Ovary (tissue), 9 donors: ENCODE data around the gene CACNG6. TPM values are rescaled to one million over a fixed set of nuclear protein-coding genes. Genes with fewer than 3 reads are reported as not detected.

Experiments
- DNase-seq, 5 donors: peaks; one replicate each; pipeline ENCODE4 v3.0.0-alpha.2; 2019 to 2020
- H3K27ac ChIP-seq, 2 donors: fragments of 200-600 bp; one replicate each; pipeline versions ENCODE4 v1.5.1 to v1.8.0; 2019 to 2022
- H3K27me3 ChIP-seq: fragments of 200-600 bp; one replicate; pipeline ENCODE4 v1.8.0; 2022
- H3K36me3 ChIP-seq: fragments of 200-600 bp; sonication (generic); one replicate; pipeline ENCODE4 v1.5.1; 2019
- H3K4me1 ChIP-seq: one replicate; pipeline ENCODE4 v1.8.1; 2013; ENCODE audit warnings: mild to moderate bottlenecking, moderate library complexity; ENCODE audit not compliant: insufficient read depth
- H3K4me3 ChIP-seq: fragments of 200-600 bp; sonication (generic); one replicate; pipeline ENCODE4 v1.5.1; 2017
- H3K9me3 ChIP-seq, 2 donors: fragments of 200-600 bp in 1 of 2; sonication (generic) in 1 of 2; one replicate each; pipeline versions ENCODE4 v1.5.1 to v1.8.1; 2013 to 2019; ENCODE audit warnings: mild to moderate bottlenecking in 1 of 2, moderate library complexity in 1 of 2
- EP300 ChIP-seq: sonication (generic); formaldehyde crosslinking; IDR thresholded peaks from one replicate; pipeline ENCODE4 v1.6.1; 2017; ENCODE audit warnings: antibody characterized with exemption
- POLR2A ChIP-seq: fragments of 450-650 bp; IDR thresholded peaks from one replicate; pipeline ENCODE4 v1.6.1; 2017; ENCODE audit warnings: antibody characterized with exemption, mild to moderate bottlenecking, moderate library complexity
- WGBS, 3 donors: extraction: QIAGEN DNeasy Blood & Tissue Kit in 1 of 3; methylation state at CpG; one replicate each; pipeline versions ENCODE4 v1.1.5 to v1.1.7; 2013 to 2017; 5-methylcytosine and 5-hydroxymethylcytosine counted together
- intact Hi-C, 4 donors: fragments of 100-400 bp; cut with DNase I; formaldehyde crosslinking; loops; one replicate each; pipeline versions ENCODE4 v1.11.0 to v1.15.1; 2022 to 2023
- polyA plus RNA-seq, 2 donors: library from polyadenylated mRNA; stranded (reverse); fragments of 200-250 nt in 1 of 2; fragments of 350-450 nt in 1 of 2; fragmentation: Illumina TruSeq in 1 of 2; extraction: RNeasy Lipid Tissue Mini Kit (QIAGEN cat#74804) in 1 of 2; gene quantifications; one replicate each; pipeline ENCODE4 v1.2.3, GENCODE V29; 2013 to 2014
- total RNA-seq, 7 donors: library from RNA; depleted of rRNA in 2 of 7; stranded (reverse); fragments of >200 nt in 2 of 7; fragmentation: NEBNext Ultra II Directional in 3 of 7; extraction: Animal tissue kit (Norgen Biotek cat#: 25700) in 3 of 7; gene quantifications; one replicate each; pipeline versions ENCODE4 v1.1.0 to v1.2.4, GENCODE V29; 2016 to 2023
- TF ChIP-seq, protein P1 (sequence below), 3 donors: fragments of 450-650 bp in 2 of 3; fragments of 200-600 bp in 1 of 3; IDR thresholded peaks; one replicate each; pipeline versions ENCODE4 v1.5.1 to v1.8.0; 2016 to 2022; ENCODE audit warnings: antibody characterized with exemption in 3 of 3, mild to moderate bottlenecking in 1 of 3
- donor health status: DM: no; HTN: no; CAD: no; lungs with moderate emphysema.
- donor health status: DM: no; HTN: no; CAD: no.
- donor health status: Bipolar disorder and iron deficiency.
- donor health status: DM: yes; HTN: yes; CAD: no.
- donor health status: DM: no; HTN: no; CAD: no.
- donor health status: DM: yes; HTN: yes; CAD: no.

CACNG6 gene
- total and polyA plus RNA-seq, 9 donors = 0.15 to 3.2 TPM; not detected in 7

DNA sequence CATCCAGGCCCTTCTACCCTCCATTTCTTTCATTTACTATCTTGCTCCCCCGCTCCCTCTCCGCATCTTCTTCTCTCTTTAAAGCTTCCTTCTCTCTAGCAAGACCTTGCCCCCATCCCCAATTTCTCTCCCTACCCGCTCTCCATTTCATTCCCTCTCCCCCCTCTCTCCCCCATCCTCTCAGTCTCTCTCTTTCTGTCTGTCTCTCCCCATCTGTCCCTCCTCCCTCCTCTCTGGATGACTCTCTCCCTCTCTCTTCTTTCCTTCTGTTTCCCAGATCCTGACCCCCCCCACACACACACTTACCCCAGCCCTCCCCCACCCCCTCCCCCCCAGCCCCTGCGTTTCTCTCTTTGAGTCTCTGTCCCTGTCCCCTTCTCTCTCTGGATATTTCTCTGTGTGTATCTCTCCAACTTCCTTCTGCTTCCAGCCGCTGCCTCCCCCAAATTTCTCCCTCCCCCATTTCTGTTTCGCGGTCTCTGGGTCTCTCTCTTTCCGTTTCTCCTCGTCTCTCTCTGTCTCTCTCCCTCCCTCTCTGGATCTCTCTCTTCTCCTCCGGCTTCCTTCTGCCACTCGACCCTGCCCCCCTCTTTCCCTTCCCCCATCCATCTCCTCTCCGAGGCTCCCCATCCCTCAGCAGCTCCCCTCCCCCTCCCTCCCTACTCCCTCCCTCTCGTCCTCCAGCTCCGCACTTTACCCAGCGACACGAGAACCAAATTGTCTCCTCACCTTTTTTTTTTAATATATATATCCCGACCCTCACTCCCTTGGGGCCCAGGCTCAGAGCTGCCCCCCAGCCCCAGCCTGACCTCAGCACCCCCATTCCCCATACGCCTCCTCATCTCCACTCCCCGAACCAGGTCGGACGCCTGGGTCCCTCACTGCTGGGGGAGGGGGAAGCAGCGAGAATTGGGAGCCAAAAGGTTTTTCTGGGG lies 32.3 kb upstream of the CACNG6 start:
- Histone ChIP-seq H3K36me3 (no peaks in the 10 kb centered on the region), H3K9me3 (no peaks in the 10 kb centered on the region), H3K4me3 (no peak overlapping the region), H3K27ac (no peak overlapping the region), H3K4me1 (no peaks in the 10 kb centered on the region), H3K27me3 (no peaks in the 10 kb centered on the region)
- no peak for DNase-seq
- intact Hi-C loops = no loop called here
- TF ChIP-seq POLR2A (no peak), EP300 (no peak)
- TF ChIP-seq, protein P1, sequence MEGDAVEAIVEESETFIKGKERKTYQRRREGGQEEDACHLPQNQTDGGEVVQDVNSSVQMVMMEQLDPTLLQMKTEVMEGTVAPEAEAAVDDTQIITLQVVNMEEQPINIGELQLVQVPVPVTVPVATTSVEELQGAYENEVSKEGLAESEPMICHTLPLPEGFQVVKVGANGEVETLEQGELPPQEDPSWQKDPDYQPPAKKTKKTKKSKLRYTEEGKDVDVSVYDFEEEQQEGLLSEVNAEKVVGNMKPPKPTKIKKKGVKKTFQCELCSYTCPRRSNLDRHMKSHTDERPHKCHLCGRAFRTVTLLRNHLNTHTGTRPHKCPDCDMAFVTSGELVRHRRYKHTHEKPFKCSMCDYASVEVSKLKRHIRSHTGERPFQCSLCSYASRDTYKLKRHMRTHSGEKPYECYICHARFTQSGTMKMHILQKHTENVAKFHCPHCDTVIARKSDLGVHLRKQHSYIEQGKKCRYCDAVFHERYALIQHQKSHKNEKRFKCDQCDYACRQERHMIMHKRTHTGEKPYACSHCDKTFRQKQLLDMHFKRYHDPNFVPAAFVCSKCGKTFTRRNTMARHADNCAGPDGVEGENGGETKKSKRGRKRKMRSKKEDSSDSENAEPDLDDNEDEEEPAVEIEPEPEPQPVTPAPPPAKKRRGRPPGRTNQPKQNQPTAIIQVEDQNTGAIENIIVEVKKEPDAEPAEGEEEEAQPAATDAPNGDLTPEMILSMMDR (IDR thresholded peaks at IDR 0.05) = no peak
- 1 to 2% (median 2%) methylated on average over 22 of the region's 22 CpGs for WGBS, 3 donors

DNA sequence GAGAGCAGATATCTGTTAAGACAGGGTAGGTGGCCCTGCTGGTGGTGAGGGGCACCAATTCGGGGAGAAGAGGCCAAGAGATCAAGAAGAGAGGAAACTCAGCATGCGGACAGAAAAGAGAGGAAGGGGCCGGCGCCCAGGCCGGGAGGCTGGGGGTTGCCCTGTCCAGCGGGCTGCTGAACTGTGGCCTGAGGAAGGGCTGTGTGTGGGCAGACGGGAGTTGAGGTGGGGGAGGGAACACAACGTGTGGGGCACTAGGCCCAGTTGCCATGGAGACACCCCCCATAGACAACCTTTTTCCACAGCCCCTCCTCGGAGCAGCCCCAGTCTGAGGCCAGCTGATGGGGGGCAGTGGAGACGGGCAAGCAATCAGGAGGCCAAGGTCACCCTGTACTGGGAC lies 31.2 kb upstream of the CACNG6 start:
- 1% methylated on average over 10 of the region's 10 CpGs for WGBS, 3 donors
- TF ChIP-seq POLR2A = no peak
- TF ChIP-seq EP300 = no peak
- TF ChIP-seq, protein P1 (IDR thresholded peaks at IDR 0.05) = no peak
- no peaks in the 10 kb centered on the region for H3K36me3 ChIP-seq
- H3K9me3 ChIP-seq = no peaks in the 10 kb centered on the region
- DNase-seq = no peak
- H3K4me1 ChIP-seq = no peaks in the 10 kb centered on the region
- H3K4me3 ChIP-seq = no peak overlapping the region
- intact Hi-C loops = no loop called here
- no peak overlapping the region for H3K27ac ChIP-seq
- no peaks in the 10 kb centered on the region for H3K27me3 ChIP-seq

DNA sequence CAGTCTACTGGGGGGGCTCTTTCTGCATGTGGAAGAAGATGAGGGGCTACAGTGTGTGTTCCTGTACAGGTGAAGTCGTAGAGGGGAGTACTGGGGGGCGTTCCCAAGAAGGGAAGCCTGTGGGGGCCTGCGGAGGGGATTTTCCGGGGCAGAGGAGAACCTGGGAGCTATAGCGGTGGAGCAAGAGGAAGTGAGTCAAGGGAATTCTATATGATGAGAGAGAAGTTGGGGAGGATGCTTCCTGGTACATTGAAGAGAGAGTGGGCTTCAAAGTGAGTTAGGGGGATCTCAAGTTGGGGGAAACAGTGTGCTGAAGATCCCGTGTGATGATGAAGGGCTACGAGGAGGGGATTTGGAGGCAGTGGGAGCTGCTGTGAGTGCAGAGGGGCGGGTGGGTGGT lies 30.6 kb upstream of the CACNG6 start:
- Histone ChIP-seq H3K4me3 (no peak overlapping the region), H3K9me3 (no peaks in the 10 kb centered on the region), H3K27ac (no peak overlapping the region), H3K27me3 (no peaks in the 10 kb centered on the region), H3K4me1 (no peaks in the 10 kb centered on the region), H3K36me3 (no peaks in the 10 kb centered on the region)
- WGBS, 3 donors = 2 to 4% (median 3%) methylated on average over 8 of the region's 8 CpGs
- intact Hi-C loops = no loop called here
- no peak for DNase-seq
- TF ChIP-seq, protein P1 (IDR thresholded peaks at IDR 0.05) = no peak

DNA sequence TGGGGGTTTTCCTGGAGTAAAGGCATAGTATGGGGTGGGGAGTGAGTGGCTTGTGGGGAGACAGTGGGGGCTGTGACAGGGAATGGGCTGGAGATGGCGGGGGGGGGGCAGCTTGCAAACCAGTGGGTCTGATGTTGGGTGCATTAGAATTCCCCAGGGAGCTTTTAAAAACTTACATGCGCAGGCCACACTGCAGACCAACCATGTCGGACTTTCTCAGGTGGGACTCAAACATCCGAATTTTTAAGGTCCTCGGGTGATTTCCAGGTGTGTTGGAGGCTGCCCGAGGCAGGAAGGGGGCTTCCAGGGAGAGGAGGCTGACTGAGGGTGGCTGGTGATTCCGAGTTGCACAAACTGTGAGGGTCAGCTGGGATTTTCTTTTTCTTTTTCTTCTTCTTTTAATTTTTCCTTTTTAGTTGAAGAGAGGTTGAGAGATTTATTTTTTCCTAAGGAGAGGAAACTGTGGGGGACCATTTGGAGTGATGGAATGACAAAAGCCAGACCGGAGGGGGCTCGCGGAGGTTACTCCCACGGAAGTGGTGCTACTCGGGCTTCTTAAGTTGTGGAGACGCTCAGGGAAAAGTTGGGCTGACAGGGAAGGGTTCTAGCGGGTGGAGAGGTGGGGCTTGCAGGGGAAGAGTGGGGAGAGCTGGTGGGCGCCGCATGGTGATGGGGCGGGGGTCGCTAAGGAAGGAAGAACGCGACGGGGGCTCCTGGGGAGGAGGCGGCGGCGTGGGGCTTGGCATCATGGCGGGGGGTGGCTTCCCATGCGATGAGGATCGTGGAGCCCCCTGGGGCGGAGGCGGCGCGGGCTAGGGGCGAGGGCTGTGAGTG lies 29.7 kb upstream of the CACNG6 start:
- WGBS, 3 donors = 1 to 2% (median 2%) methylated on average over 32 of the region's 32 CpGs
- H3K4me1 ChIP-seq = no peaks in the 10 kb centered on the region
- TF ChIP-seq, protein P1 (IDR thresholded peaks at IDR 0.05) = no peak
- no peak for TF ChIP-seq EP300
- no peak for TF ChIP-seq POLR2A
- intact Hi-C loops = no loop called here
- no peaks in the 10 kb centered on the region for H3K36me3 ChIP-seq
- no peak for DNase-seq
- no peaks in the 10 kb centered on the region for H3K27me3 ChIP-seq
- H3K4me3 ChIP-seq = no peak overlapping the region
- no peak overlapping the region for H3K27ac ChIP-seq
- no peaks in the 10 kb centered on the region for H3K9me3 ChIP-seq
